ENCODE data around the gene YEATS4. TPM values are rescaled to one million over a fixed set of nuclear protein-coding genes. Genes with fewer than 3 reads are reported as not detected.

Gene YEATS4
- total RNA-seq, 2 donors from 2014 or later, result 16.4 to 18.2 TPM

- intact Hi-C loops (cut with DNase I), result no loop called here
- Histone ChIP-seq H3K36me3 (no peaks in the 10 kb centered on the region), H3K9me3 (no peaks in the 10 kb centered on the region), H3K4me1 (no peaks in the 10 kb centered on the region), H3K4me3 (no peak overlapping the region), H3K9ac (ENCODE audit: low read depth in 2 of 2, low read length in 2 of 2) (no peak overlapping the region), H3K27me3 (no peaks in the 10 kb centered on the region), H3K27ac (no peak overlapping the region)
- TF ChIP-seq, protein P1, sequence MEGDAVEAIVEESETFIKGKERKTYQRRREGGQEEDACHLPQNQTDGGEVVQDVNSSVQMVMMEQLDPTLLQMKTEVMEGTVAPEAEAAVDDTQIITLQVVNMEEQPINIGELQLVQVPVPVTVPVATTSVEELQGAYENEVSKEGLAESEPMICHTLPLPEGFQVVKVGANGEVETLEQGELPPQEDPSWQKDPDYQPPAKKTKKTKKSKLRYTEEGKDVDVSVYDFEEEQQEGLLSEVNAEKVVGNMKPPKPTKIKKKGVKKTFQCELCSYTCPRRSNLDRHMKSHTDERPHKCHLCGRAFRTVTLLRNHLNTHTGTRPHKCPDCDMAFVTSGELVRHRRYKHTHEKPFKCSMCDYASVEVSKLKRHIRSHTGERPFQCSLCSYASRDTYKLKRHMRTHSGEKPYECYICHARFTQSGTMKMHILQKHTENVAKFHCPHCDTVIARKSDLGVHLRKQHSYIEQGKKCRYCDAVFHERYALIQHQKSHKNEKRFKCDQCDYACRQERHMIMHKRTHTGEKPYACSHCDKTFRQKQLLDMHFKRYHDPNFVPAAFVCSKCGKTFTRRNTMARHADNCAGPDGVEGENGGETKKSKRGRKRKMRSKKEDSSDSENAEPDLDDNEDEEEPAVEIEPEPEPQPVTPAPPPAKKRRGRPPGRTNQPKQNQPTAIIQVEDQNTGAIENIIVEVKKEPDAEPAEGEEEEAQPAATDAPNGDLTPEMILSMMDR (IDR thresholded peaks at IDR 0.05), result no peak
- DNase-seq, result no peak
These were observed 34.6 kb upstream of the YEATS4 start for GRCh38 chr12:69324797-69325466.

GRCh38 chr12:69328426-69328825 lies 31.1 kb upstream of the YEATS4 start:
- TF ChIP-seq, protein P1 (IDR thresholded peaks at IDR 0.05), result no peak
- intact Hi-C loops (cut with DNase I), result no loop called here
- H3K27ac ChIP-seq, result no peak overlapping the region

GRCh38 chr12:69329669-69330428 lies 29.7 kb upstream of the YEATS4 start:
- no peak for DNase-seq
- Histone ChIP-seq H3K27ac (peak overlapping the region; percentile 86), H3K9ac (ENCODE audit: low read depth in 2 of 2, low read length in 2 of 2) (peak overlapping the region in 1 of 2 donors; percentile 89), H3K36me3 (no peaks in the 10 kb centered on the region), H3K4me1 (no peaks in the 10 kb centered on the region), H3K4me3 (no peak overlapping the region), H3K9me3 (no peaks in the 10 kb centered on the region), H3K27me3 (no peaks in the 10 kb centered on the region)
- TF ChIP-seq, protein P1 (IDR thresholded peaks at IDR 0.05), result no peak
- intact Hi-C loops (cut with DNase I), result no loop called here

More at GRCh38 chr12:69328426-69328825, 31.1 kb upstream of the YEATS4 start:
- Histone ChIP-seq H3K36me3 (no peaks in the 10 kb centered on the region), H3K4me3 (no peak overlapping the region), H3K27me3 (no peaks in the 10 kb centered on the region), H3K9me3 (no peaks in the 10 kb centered on the region), H3K9ac (ENCODE audit: low read depth in 2 of 2, low read length in 2 of 2) (no peak overlapping the region), H3K4me1 (no peaks in the 10 kb centered on the region)
- no peak for DNase-seq

DNA sequence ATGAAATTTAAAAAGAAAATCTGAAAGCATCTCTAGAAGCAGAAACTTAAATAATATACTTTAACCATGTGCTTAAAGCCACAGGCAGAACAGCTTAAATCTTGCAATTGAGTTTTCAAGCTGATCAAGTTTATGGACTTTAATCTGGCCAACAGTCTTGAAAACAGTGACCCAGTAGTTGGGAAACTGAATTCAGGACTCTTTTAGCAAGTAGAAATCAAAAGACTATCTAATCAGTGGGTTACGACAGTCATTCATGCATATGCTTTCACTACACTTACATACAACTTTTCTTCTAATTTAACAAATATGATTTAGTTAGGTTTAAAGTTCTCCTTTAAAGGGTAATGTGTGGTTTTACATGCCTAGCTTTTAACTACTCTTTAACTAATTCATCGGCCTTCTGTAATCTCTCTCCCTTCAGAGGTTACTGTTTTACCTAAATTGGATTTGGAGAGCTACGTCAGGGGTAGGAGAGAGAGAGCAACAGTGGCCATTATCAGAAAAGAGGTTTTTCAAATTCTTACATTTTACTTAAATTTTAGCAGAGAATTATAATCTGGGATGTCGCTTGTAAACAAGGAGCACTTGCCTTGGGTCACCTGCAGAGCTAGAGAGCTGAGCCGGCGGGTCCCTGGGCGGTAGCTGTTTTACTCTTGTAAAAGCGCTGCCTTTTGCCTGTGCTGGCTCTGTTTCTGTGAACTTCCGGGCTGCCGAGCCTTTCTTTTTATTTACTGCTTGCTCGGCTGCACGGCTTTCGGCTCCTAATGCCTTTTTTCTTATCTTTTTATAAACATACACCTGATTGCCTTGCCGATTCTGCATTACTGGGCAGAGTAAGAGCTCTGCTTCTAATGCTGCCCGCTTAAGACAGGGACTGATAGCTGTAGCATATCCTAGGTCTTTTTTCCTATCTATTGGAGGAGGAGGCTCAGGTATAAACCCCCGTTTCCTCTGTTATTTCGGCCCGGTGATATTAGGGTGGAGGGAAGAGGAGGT lies 28.8 kb upstream of the YEATS4 start:
- no peaks in the 10 kb centered on the region for H3K4me1 ChIP-seq
- no peaks in the 10 kb centered on the region for H3K9me3 ChIP-seq
- intact Hi-C loops (cut with DNase I), result no loop called here
- H3K27me3 ChIP-seq, result no peaks in the 10 kb centered on the region
- H3K27ac ChIP-seq, result peak overlapping the region; percentile 86
- H3K4me3 ChIP-seq, result peak overlapping the region; percentile 29
- no peaks in the 10 kb centered on the region for H3K36me3 ChIP-seq
- peak overlapping the region in 1 of 2 donors; percentile 89 for H3K9ac ChIP-seq (ENCODE audit: low read depth in 2 of 2, low read length in 2 of 2)
- DNase-seq, result peak; percentile 81
- TF ChIP-seq, protein P1 (IDR thresholded peaks at IDR 0.05), result no peak

GRCh38 chr12:69331519-69331908 lies 28.0 kb upstream of the YEATS4 start:
- intact Hi-C loops (cut with DNase I), result no loop called here
- H3K9ac ChIP-seq (ENCODE audit: low read depth in 2 of 2, low read length in 2 of 2), result peak overlapping the region in 1 of 2 donors; percentile 89

More at GRCh38 chr12:69331519-69331908, 28.0 kb upstream of the YEATS4 start:
- H3K27me3 ChIP-seq, result no peaks in the 10 kb centered on the region
- no peaks in the 10 kb centered on the region for H3K4me1 ChIP-seq
- peak; percentile 42 for DNase-seq
- peak overlapping the region; percentile 29 for H3K4me3 ChIP-seq
- TF ChIP-seq, protein P1 (IDR thresholded peaks at IDR 0.05), result no peak
- no peaks in the 10 kb centered on the region for H3K36me3 ChIP-seq
- peak overlapping the region; percentile 86 for H3K27ac ChIP-seq
- H3K9me3 ChIP-seq, result no peaks in the 10 kb centered on the region
